Aorta (tissue), 5 donors: ENCODE results near the gene TXNRD2. TPM values are rescaled to one million over a fixed set of nuclear protein-coding genes. Genes with fewer than 3 reads are reported as not detected.

ENCODE experiments used
- ATAC-seq: fragments of 200-7000 bp; cut with Tn5 transposase; one replicate; pipeline ENCODE4 v1.9.1; 2022; ENCODE audit warnings: moderate library complexity; ENCODE audit not compliant: low FRiP score
- DNase-seq, 2 donors: peaks; one replicate each; pipeline ENCODE4 v3.0.0-alpha.2; 2020
- H3K27ac ChIP-seq, 2 donors: one replicate each; pipeline ENCODE4 v1.5.1; 2013; ENCODE audit warnings: low read length in 2 of 2, mild to moderate bottlenecking in 2 of 2, moderate library complexity in 2 of 2, control low read depth in 1 of 2, inconsistent platforms in 1 of 2, low read depth in 1 of 2
- H3K27me3 ChIP-seq, 2 donors: one replicate each; pipeline ENCODE4 v1.6.1; 2013; ENCODE audit warnings: control low read depth in 1 of 2, low read length in 1 of 2, mild to moderate bottlenecking in 1 of 2, moderate library complexity in 1 of 2; ENCODE audit not compliant: insufficient read depth in 2 of 2, control insufficient read depth in 1 of 2
- H3K36me3 ChIP-seq, 2 donors: one replicate each; pipeline ENCODE4 v1.6.1; 2013; ENCODE audit warnings: control low read depth in 1 of 2, low read length in 1 of 2, mild to moderate bottlenecking in 1 of 2; ENCODE audit not compliant: insufficient read depth in 2 of 2, control insufficient read depth in 1 of 2
- H3K4me1 ChIP-seq, 2 donors: one replicate each; pipeline ENCODE4 v1.6.1; 2013; ENCODE audit warnings: low read length in 2 of 2, control low read depth in 1 of 2, mild to moderate bottlenecking in 1 of 2, moderate library complexity in 1 of 2; ENCODE audit not compliant: insufficient read depth in 2 of 2, control insufficient read depth in 1 of 2
- H3K4me3 ChIP-seq, 2 donors: one replicate each; pipeline ENCODE4 v1.5.1; 2013; ENCODE audit warnings: low read length in 2 of 2, control low read depth in 1 of 2, mild to moderate bottlenecking in 1 of 2
- H3K9me3 ChIP-seq: one replicate; pipeline ENCODE4 v1.6.1; 2013; ENCODE audit warnings: mild to moderate bottlenecking, low read length; ENCODE audit not compliant: control insufficient read depth
- WGBS, 2 donors: extraction: QIAGEN DNeasy Blood & Tissue Kit; methylation state at CpG; one replicate each; pipeline ENCODE4 v1.1.7; 2013; 5-methylcytosine and 5-hydroxymethylcytosine counted together
- intact Hi-C, 2 donors: fragments of 100-400 bp; cut with DNase I; formaldehyde crosslinking; loops; one replicate each; pipeline versions ENCODE4 v1.14.2 to v1.15.0; 2022
- polyA plus RNA-seq, 2 donors: library from polyadenylated mRNA; stranded (reverse); fragments of 200-250 nt; gene quantifications; one replicate each; pipeline ENCODE4 v1.2.3, GENCODE V29; 2013
- total RNA-seq, 2 donors: library from RNA; stranded (reverse); fragmentation: NEBNext Ultra II Directional; extraction: Animal tissue kit (Norgen Biotek cat#: 25700); gene quantifications; one replicate each; pipeline ENCODE4 v1.2.1, GENCODE V29; 2021
- donor health status: healthy with polysubstance abuse.
- donor health status: Bipolar disorder and iron deficiency.
- donor health status: DM: no; HTN: no; CAD: no.
- donor health status: DM: no; HTN: no; CAD: no.
- donor health status: DM: yes; HTN: yes; CAD: no.

The TXNRD2 gene
- total and polyA plus RNA-seq, 4 donors, result 13.3 to 59.0 (median 25.2) TPM

GRCh38 chr22:19921544-19922081 lies 20.0 kb downstream of the TXNRD2 start:
- Histone ChIP-seq H3K27ac (no peak overlapping the region), H3K9me3 (no peaks in the 10 kb centered on the region), H3K27me3 (no peaks in the 10 kb centered on the region), H3K4me1 (no peaks in the 10 kb centered on the region), H3K36me3 (peaks cover 0 to 7% of the 10 kb centered on the region in 2 donors), H3K4me3 (no peak overlapping the region)
- DNase-seq (peak in 1 of 2 donors; percentile 21), ATAC-seq (no peak)
- intact Hi-C loops, result no loop called here
- 75 to 89% methylated on average over 3 of the region's 3 CpGs for WGBS, 2 donors

DNA sequence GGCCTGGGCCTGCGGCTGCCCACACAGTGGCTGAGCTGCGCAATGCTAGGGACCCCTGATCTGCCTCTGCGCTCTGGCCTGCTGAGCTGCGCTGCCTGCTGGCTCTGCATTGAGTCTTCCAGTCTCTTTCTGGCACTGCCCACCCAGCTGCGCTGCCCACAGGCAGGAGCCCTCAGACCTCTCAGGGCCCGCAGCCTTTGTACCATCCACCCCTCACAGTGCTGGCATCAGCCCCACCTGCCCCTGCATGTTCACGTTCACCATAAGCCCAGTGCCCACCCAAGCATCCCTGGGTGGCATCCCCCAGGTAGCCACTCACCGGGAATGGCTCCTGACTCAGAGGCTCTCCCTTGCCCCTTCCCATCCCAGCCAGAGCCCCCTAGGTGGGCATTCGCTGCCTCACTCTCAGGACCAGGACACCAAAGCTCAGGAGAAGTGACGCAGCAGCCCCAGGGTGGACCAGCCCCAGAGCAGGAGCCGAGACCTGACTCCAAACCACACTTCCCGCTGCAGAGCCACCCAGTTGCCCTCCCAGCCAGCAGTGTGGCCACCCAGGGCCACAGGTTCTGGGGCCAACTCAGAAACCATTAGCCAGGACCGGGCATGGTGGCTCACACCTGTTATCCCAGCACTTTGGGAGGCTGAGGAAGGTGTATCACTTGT lies 21.8 kb downstream of the TXNRD2 start:
- no peaks in the 10 kb centered on the region for H3K9me3 ChIP-seq
- intact Hi-C loops, result loop anchor here in 1 of 2 donors (10.0 kb wide), 1 partner anchor 65 kb away; the partner anchor contains the start of genes GNB1L and RTL10
- H3K36me3 ChIP-seq, result peaks cover 0 to 9% of the 10 kb centered on the region in 2 donors
- ATAC-seq, result peak; percentile 36
- H3K4me3 ChIP-seq, result no peak overlapping the region
- H3K27me3 ChIP-seq, result no peaks in the 10 kb centered on the region
- no peaks in the 10 kb centered on the region for H3K4me1 ChIP-seq
- 96 to 98% methylated on average over 12 to 13 of the region's 13 CpGs for WGBS, 2 donors
- DNase-seq, result no peak
- H3K27ac ChIP-seq, result no peak overlapping the region

DNA sequence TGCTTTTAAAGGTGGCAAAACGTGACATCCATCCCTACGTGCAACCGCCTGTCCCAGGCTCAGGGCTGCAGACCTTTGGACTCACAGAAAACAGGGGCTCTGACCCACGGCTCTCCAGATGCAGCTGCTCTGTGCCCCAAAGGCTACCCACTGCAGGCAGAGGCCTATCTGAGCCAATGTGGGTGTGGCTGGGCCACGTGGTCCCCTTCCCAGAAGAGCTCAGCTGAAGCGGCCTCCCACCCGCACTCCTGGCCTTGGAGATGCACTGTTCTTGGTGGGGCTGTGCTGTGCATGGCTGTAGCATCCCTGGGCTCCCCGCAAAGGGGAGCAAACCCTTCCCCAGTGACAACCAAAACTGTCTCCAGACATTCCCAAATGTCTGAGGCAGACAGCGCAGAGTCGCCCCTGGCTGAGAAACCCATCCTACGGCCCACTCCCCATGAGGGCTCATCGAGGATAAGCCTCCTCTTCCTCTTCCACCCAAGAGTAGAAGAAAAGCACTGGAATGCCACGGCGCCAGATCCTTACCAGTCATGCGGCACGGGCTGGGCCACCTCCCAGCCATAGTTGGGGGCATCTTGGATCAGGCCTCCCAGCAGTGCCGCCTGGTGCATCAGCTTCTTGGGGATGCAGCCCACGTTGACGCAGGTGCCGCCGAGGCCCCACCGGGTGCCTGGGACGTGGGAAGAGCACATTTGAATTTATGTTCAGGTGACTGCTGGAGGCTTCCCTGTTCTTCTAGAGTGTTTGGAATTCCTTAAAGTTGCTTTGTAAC lies 23.1 kb downstream of the TXNRD2 start:
- no peak for ATAC-seq
- no peaks in the 10 kb centered on the region for H3K27me3 ChIP-seq
- 86 to 89% methylated on average over 23 of the region's 23 CpGs for WGBS, 2 donors
- intact Hi-C loops, result loop anchor here in 1 of 2 donors (10.0 kb wide), 1 partner anchor 64 kb away; the partner anchor contains the start of genes GNB1L and RTL10
- no peak overlapping the region for H3K27ac ChIP-seq
- no peak overlapping the region for H3K4me3 ChIP-seq
- no peaks in the 10 kb centered on the region for H3K9me3 ChIP-seq
- H3K36me3 ChIP-seq, result peaks cover 0 to 9% of the 10 kb centered on the region in 2 donors
- DNase-seq, result no peak
- no peaks in the 10 kb centered on the region for H3K4me1 ChIP-seq

DNA sequence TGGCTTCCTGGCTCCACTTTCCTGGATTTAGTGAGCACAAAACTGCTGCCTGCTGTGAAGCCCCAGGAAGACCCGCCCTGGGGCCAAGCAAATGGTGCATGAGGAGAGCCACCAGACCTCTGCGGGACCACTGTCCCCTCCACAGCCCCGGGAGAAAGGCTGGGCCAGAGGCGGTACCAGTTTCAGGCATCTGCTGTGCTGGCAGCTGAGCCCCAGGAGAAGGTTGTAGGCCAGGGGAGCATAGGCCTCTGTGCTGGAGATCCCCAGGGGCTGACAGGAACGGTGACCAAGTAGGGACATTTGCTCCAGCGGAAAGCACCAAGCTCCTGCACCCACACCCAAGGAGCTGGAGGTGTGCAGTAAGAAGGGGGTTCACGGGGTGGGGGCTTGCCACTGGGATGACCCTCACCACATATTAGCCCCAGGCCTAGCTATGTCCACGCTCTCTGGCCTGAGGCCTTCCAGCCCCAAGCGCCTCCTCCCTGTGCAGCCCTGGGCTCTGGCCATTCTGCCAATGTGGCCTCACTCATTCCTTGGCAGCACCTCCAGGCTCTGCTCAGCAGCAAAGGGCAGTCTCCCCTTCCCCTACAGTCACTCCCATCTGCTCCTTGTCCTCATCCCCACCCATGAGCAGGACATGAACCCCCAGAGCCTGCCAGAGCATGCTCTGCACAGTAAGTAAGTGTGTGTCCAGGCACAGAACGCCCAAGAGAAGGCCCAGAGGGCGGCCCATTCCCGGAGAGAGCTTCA lies 24.1 kb downstream of the TXNRD2 start:
- intact Hi-C loops, result loop anchor here in 1 of 2 donors (10.0 kb wide), 1 partner anchor 63 kb away; the partner anchor contains the start of genes GNB1L and RTL10
- Histone ChIP-seq H3K36me3 (peaks cover 0 to 9% of the 10 kb centered on the region in 2 donors), H3K27me3 (no peaks in the 10 kb centered on the region), H3K27ac (no peak overlapping the region), H3K4me1 (no peaks in the 10 kb centered on the region), H3K4me3 (no peak overlapping the region), H3K9me3 (no peaks in the 10 kb centered on the region)
- DNase-seq (no peak), ATAC-seq (no peak)
- 90 to 93% methylated on average over 12 of the region's 12 CpGs for WGBS, 2 donors

DNA sequence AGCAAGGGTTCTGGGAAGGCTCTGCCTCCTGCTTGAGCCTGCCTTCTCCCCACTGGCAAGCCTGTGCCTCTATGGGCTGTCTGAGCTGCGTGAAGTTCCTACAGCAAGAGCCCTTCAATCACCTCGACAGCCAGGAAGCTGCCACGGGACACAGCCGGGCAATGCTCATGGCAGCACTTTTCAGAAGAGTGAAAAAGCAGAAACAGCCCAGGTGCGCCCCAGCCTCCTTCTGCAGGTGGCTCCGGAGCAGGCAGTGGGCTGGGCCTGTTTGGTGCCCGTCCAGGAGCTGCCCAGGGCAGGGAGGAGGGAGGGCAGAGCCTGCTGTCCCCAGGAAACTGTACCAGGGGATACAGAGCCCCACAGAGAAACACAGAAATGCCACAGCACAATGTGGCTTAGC lies 24.7 kb downstream of the TXNRD2 start:
- WGBS, 2 donors, result 75 to 79% methylated on average over 7 of the region's 7 CpGs
- intact Hi-C loops, result loop anchor here in 1 of 2 donors (10.0 kb wide), 1 partner anchor 62 kb away; the partner anchor contains the start of genes GNB1L and RTL10
- no peak for DNase-seq

GRCh38 chr22:19916006-19916405 lies 25.6 kb downstream of the TXNRD2 start:
- no peaks in the 10 kb centered on the region for H3K4me1 ChIP-seq
- ATAC-seq, result no peak
- intact Hi-C loops, result loop anchor here in 1 of 2 donors (10.0 kb wide), 1 partner anchor 61 kb away; the partner anchor contains the start of genes GNB1L and RTL10
- no peak overlapping the region for H3K4me3 ChIP-seq
- H3K36me3 ChIP-seq, result peaks cover 0 to 9% of the 10 kb centered on the region in 2 donors
- no peak overlapping the region for H3K27ac ChIP-seq
- no peaks in the 10 kb centered on the region for H3K9me3 ChIP-seq
- no peaks in the 10 kb centered on the region for H3K27me3 ChIP-seq
- DNase-seq, result no peak
- WGBS, 2 donors, result 85 to 88% methylated on average over 9 of the region's 9 CpGs

More for the DNA sequence above, 24.7 kb downstream of the TXNRD2 start:
- Histone ChIP-seq H3K4me3 (no peak overlapping the region), H3K36me3 (peaks cover 0 to 9% of the 10 kb centered on the region in 2 donors), H3K27ac (no peak overlapping the region), H3K4me1 (no peaks in the 10 kb centered on the region), H3K9me3 (no peaks in the 10 kb centered on the region), H3K27me3 (no peaks in the 10 kb centered on the region)
- ATAC-seq, result no peak

DNA sequence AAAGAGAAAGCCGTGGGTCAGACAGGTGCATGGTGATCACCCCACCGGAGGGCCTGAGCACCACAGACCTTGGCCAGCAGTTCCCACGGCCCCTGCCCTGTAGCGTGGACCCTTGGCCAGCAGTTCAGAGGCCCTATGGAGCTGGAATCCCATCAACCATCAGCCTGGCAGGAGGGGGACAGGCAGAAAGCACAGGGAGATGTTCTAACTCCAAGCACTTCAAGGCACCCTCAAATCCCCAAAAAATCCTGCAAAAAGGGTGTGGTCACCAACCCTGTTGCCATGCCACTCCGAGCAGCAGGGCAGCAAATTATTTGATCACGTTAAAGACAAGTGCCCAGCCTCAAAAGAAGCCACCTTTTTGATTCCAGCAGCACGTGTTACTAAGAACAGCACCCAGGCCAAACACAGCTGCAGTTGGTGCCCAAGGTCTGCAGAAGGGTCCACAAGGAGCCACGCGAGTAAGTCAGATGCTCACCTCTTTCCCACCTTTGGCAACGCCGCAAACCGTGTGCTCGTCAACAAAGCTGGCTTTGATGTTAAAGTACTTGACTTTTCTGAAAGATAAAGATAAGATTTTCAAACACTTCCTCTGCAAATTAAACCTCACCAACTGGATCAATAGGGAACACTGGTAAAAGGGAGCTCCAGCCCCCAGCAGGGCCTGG lies 26.2 kb downstream of the TXNRD2 start:
- H3K36me3 ChIP-seq, result peaks cover 0 to 9% of the 10 kb centered on the region in 2 donors
- no peaks in the 10 kb centered on the region for H3K4me1 ChIP-seq
- WGBS, 2 donors, result 86 to 90% methylated on average over 13 of the region's 13 CpGs
- H3K27ac ChIP-seq, result no peak overlapping the region
- ATAC-seq, result no peak
- H3K9me3 ChIP-seq, result no peaks in the 10 kb centered on the region
- H3K4me3 ChIP-seq, result no peak overlapping the region
- H3K27me3 ChIP-seq, result no peaks in the 10 kb centered on the region
- intact Hi-C loops, result loop anchor here in 1 of 2 donors (10.0 kb wide), 1 partner anchor 61 kb away; the partner anchor contains the start of genes GNB1L and RTL10
- DNase-seq, result no peak
